Prostate gland (tissue), 2 donors: Measurements from ENCODE around the gene GPR42. TPM values are rescaled to one million over a fixed set of nuclear protein-coding genes. Genes with fewer than 3 reads are reported as not detected.

Experiments
- DNase-seq: peaks from one replicate; pipeline ENCODE4 v3.0.0-alpha.2; 2019; ENCODE audit warnings: low spot score
- H3K27ac ChIP-seq, 2 donors: fragments of 200-600 bp; sonication (generic); 2 replicates each; pipeline ENCODE4 v1.5.1; 2017 to 2019
- H3K27me3 ChIP-seq: fragments of 200-600 bp; sonication (generic); replicated peaks from 2 replicates; pipeline ENCODE4 v1.5.1; 2019; ENCODE audit not compliant: insufficient read depth
- H3K36me3 ChIP-seq, 2 donors: fragments of 200-600 bp; sonication (generic); 1 replicate in 1 of 2; 2 replicates in 1 of 2; pipeline versions ENCODE4 v1.5.1 to v1.8.1; 2017 to 2019
- H3K4me1 ChIP-seq: fragments of 200-600 bp; sonication (generic); replicated peaks from 2 replicates; pipeline ENCODE4 v1.5.1; 2019
- H3K4me3 ChIP-seq, 2 donors: fragments of 200-600 bp; sonication (generic); 2 replicates each; pipeline ENCODE4 v1.5.1; 2017 to 2019
- H3K9me3 ChIP-seq: fragments of 200-600 bp; sonication (generic); 2 replicates; pipeline ENCODE4 v1.5.1; 2017
- CTCF ChIP-seq, 4 experiments: fragments of 200-600 bp in 2 of 4; fragments of 450-650 bp in 2 of 4; sonication (generic) in 2 of 4; IDR thresholded peaks; 1 replicate in 3 of 4; 2 replicates in 1 of 4; pipeline ENCODE4 v1.5.1; 2016 to 2019; ENCODE audit warnings: antibody characterized with exemption in 4 of 4, mild to moderate bottlenecking in 2 of 4, moderate library complexity in 2 of 4
- POLR2A ChIP-seq: fragments of 450-650 bp; IDR thresholded peaks from one replicate; pipeline ENCODE4 v1.6.1; 2016; ENCODE audit warnings: antibody characterized with exemption, mild to moderate bottlenecking
- POLR2AphosphoS5 ChIP-seq: sonication (generic); formaldehyde crosslinking; IDR thresholded peaks from one replicate; pipeline ENCODE4 v1.6.1; 2017; ENCODE audit warnings: antibody characterized with exemption
- WGBS: methylation state at CpG from one replicate; pipeline ENCODE4 v1.1.5; 2018; 5-methylcytosine and 5-hydroxymethylcytosine counted together
- intact Hi-C: fragments of 100-400 bp; cut with DNase I; formaldehyde crosslinking; loops from one replicate; pipeline ENCODE4 v1.14.2; 2022
- total RNA-seq, 2 donors: library from RNA; depleted of rRNA; stranded (reverse); fragments of >200 nt; gene quantifications; one replicate each; pipeline ENCODE4 v1.1.0, GENCODE V29; 2016

Gene GPR42
- total RNA-seq, 2 donors from 2014 or later, result not detected

- Histone ChIP-seq H3K36me3 (no peaks in the 10 kb centered on the region), H3K27me3 (no peaks in the 10 kb centered on the region), H3K4me1 (no peaks in the 10 kb centered on the region), H3K4me3 (no peak overlapping the region), H3K27ac (no peak overlapping the region), H3K9me3 (no peaks in the 10 kb centered on the region)
- DNase-seq, result no peak
- TF ChIP-seq POLR2AphosphoS5 (no peak), CTCF (IDR thresholded peaks at IDR 0.05) (no peak), POLR2A (no peak)
- intact Hi-C loops, result no loop called here
- 46% methylated on average over 11 of the region's 11 CpGs for WGBS
These were observed 34.2 kb downstream of the GPR42 start for GRCh38 chr19:35404879-35405622.

- DNase-seq, result no peak
- Histone ChIP-seq H3K27ac (no peak overlapping the region), H3K27me3 (no peaks in the 10 kb centered on the region), H3K36me3 (no peaks in the 10 kb centered on the region), H3K4me1 (no peaks in the 10 kb centered on the region), H3K9me3 (no peaks in the 10 kb centered on the region), H3K4me3 (no peak overlapping the region)
- TF ChIP-seq CTCF (IDR thresholded peaks at IDR 0.05), result no peak
- TF ChIP-seq POLR2AphosphoS5, result no peak
- no peak for TF ChIP-seq POLR2A
- 63% methylated on average over 6 of the region's 6 CpGs for WGBS
- intact Hi-C loops, result no loop called here
These were observed 36.8 kb downstream of the GPR42 start for GRCh38 chr19:35407619-35408018.

- Histone ChIP-seq H3K27ac (no peak overlapping the region), H3K36me3 (no peaks in the 10 kb centered on the region), H3K4me1 (no peaks in the 10 kb centered on the region), H3K9me3 (no peaks in the 10 kb centered on the region), H3K4me3 (no peak overlapping the region), H3K27me3 (no peaks in the 10 kb centered on the region)
- no peak for DNase-seq
- intact Hi-C loops, result no loop called here
- no peak for TF ChIP-seq POLR2A
- TF ChIP-seq CTCF (IDR thresholded peaks at IDR 0.05), result no peak
- TF ChIP-seq POLR2AphosphoS5, result no peak
- 79% methylated on average over 13 of the region's 13 CpGs for WGBS
These were observed 37.7 kb downstream of the GPR42 start for GRCh38 chr19:35408284-35409171.

- TF ChIP-seq POLR2AphosphoS5, result no peak
- TF ChIP-seq POLR2A, result no peak
- TF ChIP-seq CTCF (IDR thresholded peaks at IDR 0.05), result no peak
- Histone ChIP-seq H3K4me1 (no peaks in the 10 kb centered on the region), H3K9me3 (no peaks in the 10 kb centered on the region), H3K4me3 (no peak overlapping the region), H3K36me3 (no peaks in the 10 kb centered on the region), H3K27ac (no peak overlapping the region), H3K27me3 (no peaks in the 10 kb centered on the region)
- WGBS, result 28% methylated on average over 5 of the region's 5 CpGs
- intact Hi-C loops, result no loop called here
- DNase-seq, result no peak
These were observed 38.3 kb downstream of the GPR42 start for GRCh38 chr19:35409191-35409590.
